Keratinocyte (primary cell): ENCODE results near the gene TMEM94. TPM values are rescaled to one million over a fixed set of nuclear protein-coding genes. Genes with fewer than 3 reads are reported as not detected.

Experiments used
- DNase-seq: peaks from one replicate; pipeline ENCODE4 v3.0.0-alpha.2; 2011; ENCODE audit warnings: low read depth, missing footprints, low spot score
- FAIRE-seq: peaks from 2 replicates; lab custom pipeline; 2011; peaks lifted over from hg19 to GRCh38; lab: Jason Lieb, UNC
- H2AFZ ChIP-seq: 2 replicates; pipeline ENCODE4 v1.6.0; 2012; ENCODE audit warnings: low read length, control low read depth, inconsistent platforms; ENCODE audit not compliant: control insufficient read depth
- H3K27ac ChIP-seq: 2 replicates; pipeline ENCODE4 v1.5.1; 2011; ENCODE audit warnings: low read length; ENCODE audit not compliant: control insufficient read depth, insufficient read depth
- H3K27me3 ChIP-seq: 3 replicates; pipeline ENCODE4 v1.6.0; 2011; ENCODE audit warnings: low read length; ENCODE audit not compliant: control insufficient read depth, insufficient read depth; ENCODE audit errors: extremely low read depth
- H3K36me3 ChIP-seq, 2 experiments: 2 replicates in 1 of 2; 3 replicates in 1 of 2; pipeline ENCODE4 v1.5.1; 2011; ENCODE audit warnings: low read length in 2 of 2, mild to moderate bottlenecking in 1 of 2; ENCODE audit not compliant: control insufficient read depth in 2 of 2, insufficient read depth in 2 of 2; ENCODE audit errors: extremely low read depth in 1 of 2
- H3K4me1 ChIP-seq: 3 replicates; pipeline ENCODE4 v1.5.1; 2011; ENCODE audit warnings: low read length; ENCODE audit not compliant: control insufficient read depth, insufficient read depth; ENCODE audit errors: extremely low read depth
- H3K4me2 ChIP-seq: 3 replicates; pipeline ENCODE4 v1.6.0; 2011; ENCODE audit warnings: low read depth, low read length; ENCODE audit not compliant: control insufficient read depth, insufficient read depth; ENCODE audit errors: extremely low read depth
- H3K4me3 ChIP-seq, 3 experiments: fragments of 200-600 bp in 1 of 3; sonication (generic) in 1 of 3; 2 replicates in 2 of 3; 3 replicates in 1 of 3; pipeline ENCODE4 v1.5.1; 2011 to 2016; ENCODE audit warnings: low read length in 3 of 3, mild to moderate bottlenecking in 3 of 3, control low read depth in 2 of 3, inconsistent platforms in 1 of 3, low read depth in 1 of 3, mixed read lengths in 1 of 3, mixed run types in 1 of 3, moderate library complexity in 1 of 3; ENCODE audit not compliant: control insufficient read depth in 2 of 3, insufficient read depth in 2 of 3; ENCODE audit errors: extremely low read depth in 1 of 3
- H3K79me2 ChIP-seq: 2 replicates; pipeline ENCODE4 v1.6.0; 2012; ENCODE audit warnings: low read length; ENCODE audit not compliant: control insufficient read depth, insufficient read depth
- H3K9ac ChIP-seq: 3 replicates; pipeline ENCODE4 v1.6.0; 2011; ENCODE audit warnings: low read length; ENCODE audit not compliant: control insufficient read depth, insufficient read depth; ENCODE audit errors: extremely low read depth
- H3K9me1 ChIP-seq: 3 replicates; pipeline ENCODE4 v1.6.0; 2011; ENCODE audit warnings: low read length; ENCODE audit not compliant: control insufficient read depth, insufficient read depth; ENCODE audit errors: extremely low read depth
- H3K9me3 ChIP-seq: 2 replicates; pipeline ENCODE4 v1.5.1; 2012; ENCODE audit warnings: low read depth, low read length; ENCODE audit not compliant: control insufficient read depth
- H4K20me1 ChIP-seq: 3 replicates; pipeline ENCODE4 v1.6.0; 2011; ENCODE audit warnings: low read length; ENCODE audit not compliant: control insufficient read depth, insufficient read depth; ENCODE audit errors: extremely low read depth
- EZH2 ChIP-seq: IDR thresholded peaks from one replicate; pipeline ENCODE4 v1.6.1; 2012; ENCODE audit warnings: inconsistent platforms, mild to moderate bottlenecking, low read length, moderate library complexity
- dilution Hi-C: fragments of 300-500 bp; cut with MboI; formaldehyde crosslinking; loops from one replicate; pipeline ENCODE4 v1.7.0; 2020; ENCODE audit warnings: low sequenced_read_pairs; ENCODE audit not compliant: extremely low pct_ligation_motif_present
- polyA plus RNA-seq, 5 experiments: library from polyadenylated mRNA; depleted of rRNA in 3 of 5; stranded (reverse) in 3 of 5; stranded (forward) in 1 of 5; unstranded in 1 of 5; fragments of >200 nt; gene quantifications; 1 replicate in 1 of 5; 2 replicates in 3 of 5; 3 replicates in 1 of 5; pipeline versions ENCODE4 v1.2.1 to v1.2.3, GENCODE V29; 2011 to 2012; ENCODE audit warnings: missing spikeins in 2 of 5, low read depth in 1 of 5, low replicate concordance in 1 of 5
- TF ChIP-seq, protein P1 (sequence below), 3 experiments: IDR thresholded peaks in 1 of 3; conservative IDR thresholded peaks in 1 of 3; optimal IDR thresholded peaks in 1 of 3; 2 replicates in 2 of 3; 3 replicates in 1 of 3; pipeline versions ENCODE3 to v1.5.1; 2011; ENCODE audit warnings: low read length in 3 of 3, mild to moderate bottlenecking in 3 of 3, moderate library complexity in 2 of 3, control low read depth in 1 of 3, inconsistent platforms in 1 of 3; ENCODE audit not compliant: insufficient read depth in 2 of 3; ENCODE audit errors: extremely low read depth in 1 of 3

The TMEM94 gene
- polyA plus RNA-seq, 1 donor (not counting 4 experiments of a cell fraction or from before 2014, with no cell fraction given) = 13.6 TPM

DNA sequence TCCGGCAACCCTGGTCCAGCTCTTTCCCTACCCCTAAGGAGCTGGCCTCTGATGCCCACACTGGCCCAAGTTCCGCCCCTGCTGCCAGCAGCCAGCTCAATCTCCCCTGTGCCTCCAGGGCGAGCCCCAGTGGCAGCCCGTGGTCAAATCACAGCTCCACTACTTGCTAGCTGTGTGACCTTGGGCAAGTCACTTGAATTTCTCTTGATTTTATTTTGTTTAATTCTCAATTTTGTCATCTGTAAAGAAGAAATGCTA is 48.6 kb downstream of the TMEM94 start:
- Histone ChIP-seq H3K27ac (no peak overlapping the region), H3K9me1 (no peaks in the 10 kb centered on the region), H4K20me1 (no peaks in the 10 kb centered on the region), H2AFZ (no peak overlapping the region), H3K79me2 (peaks cover 5% of the 10 kb centered on the region), H3K9ac (no peak overlapping the region), H3K4me1 (peaks cover 15% of the 10 kb centered on the region), H3K4me2 (no peak overlapping the region), H3K36me3 (peaks cover 15 to 16% of the 10 kb centered on the region in 2 experiments), H3K4me3 (no peak overlapping the region), H3K9me3 (no peaks in the 10 kb centered on the region), H3K27me3 (no peaks in the 10 kb centered on the region)
- TF ChIP-seq EZH2 = no peak
- TF ChIP-seq, protein P1, sequence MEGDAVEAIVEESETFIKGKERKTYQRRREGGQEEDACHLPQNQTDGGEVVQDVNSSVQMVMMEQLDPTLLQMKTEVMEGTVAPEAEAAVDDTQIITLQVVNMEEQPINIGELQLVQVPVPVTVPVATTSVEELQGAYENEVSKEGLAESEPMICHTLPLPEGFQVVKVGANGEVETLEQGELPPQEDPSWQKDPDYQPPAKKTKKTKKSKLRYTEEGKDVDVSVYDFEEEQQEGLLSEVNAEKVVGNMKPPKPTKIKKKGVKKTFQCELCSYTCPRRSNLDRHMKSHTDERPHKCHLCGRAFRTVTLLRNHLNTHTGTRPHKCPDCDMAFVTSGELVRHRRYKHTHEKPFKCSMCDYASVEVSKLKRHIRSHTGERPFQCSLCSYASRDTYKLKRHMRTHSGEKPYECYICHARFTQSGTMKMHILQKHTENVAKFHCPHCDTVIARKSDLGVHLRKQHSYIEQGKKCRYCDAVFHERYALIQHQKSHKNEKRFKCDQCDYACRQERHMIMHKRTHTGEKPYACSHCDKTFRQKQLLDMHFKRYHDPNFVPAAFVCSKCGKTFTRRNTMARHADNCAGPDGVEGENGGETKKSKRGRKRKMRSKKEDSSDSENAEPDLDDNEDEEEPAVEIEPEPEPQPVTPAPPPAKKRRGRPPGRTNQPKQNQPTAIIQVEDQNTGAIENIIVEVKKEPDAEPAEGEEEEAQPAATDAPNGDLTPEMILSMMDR (optimal IDR thresholded peaks at IDR 0.05 in 1 of 3, IDR thresholded peaks at IDR 0.05 in 1 of 3, conservative IDR thresholded peaks at IDR 0.05 in 1 of 3; ENCODE audit: extremely low read depth in 1 of 3, insufficient read depth in 2 of 3, low read length in 3 of 3) = no peak
- no peak for FAIRE-seq
- DNase-seq = no peak
- dilution Hi-C loops = no loop called here

DNA sequence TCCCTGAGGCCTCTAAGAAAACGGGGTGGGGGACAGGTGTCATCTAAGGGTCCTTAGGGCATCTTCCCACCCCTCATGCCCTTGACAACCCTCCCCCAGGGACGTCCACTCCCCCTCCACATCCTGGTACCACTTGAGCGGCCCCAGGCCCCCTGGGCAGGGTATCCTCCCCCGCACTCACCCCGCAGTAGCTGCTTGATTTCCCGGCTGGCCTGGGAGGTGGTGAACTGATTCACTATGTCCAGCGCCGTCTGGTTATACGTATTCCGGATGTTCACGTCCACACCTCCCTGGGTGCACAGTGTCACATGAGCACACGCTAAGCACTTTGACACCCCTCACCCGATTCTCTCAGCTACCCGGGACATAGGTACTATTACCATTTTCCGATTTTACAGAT is 49.2 kb downstream of the TMEM94 start:
- H3K4me1 ChIP-seq = peaks cover 18% of the 10 kb centered on the region
- H2AFZ ChIP-seq = no peak overlapping the region
- no peak overlapping the region for H3K4me2 ChIP-seq
- no peaks in the 10 kb centered on the region for H3K9me3 ChIP-seq
- no peaks in the 10 kb centered on the region for H3K9me1 ChIP-seq
- H3K9ac ChIP-seq = no peak overlapping the region
- no peak overlapping the region for H3K27ac ChIP-seq
- no peak overlapping the region for H3K4me3 ChIP-seq
- TF ChIP-seq, protein P1 (optimal IDR thresholded peaks at IDR 0.05 in 1 of 3, IDR thresholded peaks at IDR 0.05 in 1 of 3, conservative IDR thresholded peaks at IDR 0.05 in 1 of 3; ENCODE audit: extremely low read depth in 1 of 3, insufficient read depth in 2 of 3, low read length in 3 of 3) = no peak
- no peak for TF ChIP-seq EZH2
- dilution Hi-C loops = no loop called here
- H3K27me3 ChIP-seq = no peaks in the 10 kb centered on the region
- no peak for DNase-seq
- peaks cover 5% of the 10 kb centered on the region for H3K79me2 ChIP-seq
- FAIRE-seq = no peak
- H3K36me3 ChIP-seq = peaks cover 12 to 16% of the 10 kb centered on the region in 2 experiments
- H4K20me1 ChIP-seq = no peaks in the 10 kb centered on the region
